GM18505 (cell line): ENCODE measurements around the gene MFSD12.

Experiments used
- ATAC-seq: cut with Tn5 transposase; IDR thresholded peaks from one replicate; pipeline ENCODE4 v1.9.1; 2021; ENCODE audit not compliant: unreplicated experiment
- POLR2A ChIP-seq: IDR thresholded peaks from 4 replicates; pipeline ENCODE4 v1.6.1; 2011; ENCODE audit warnings: borderline replicate concordance; ENCODE audit not compliant: insufficient read depth, insufficient read length; ENCODE audit errors: extremely low read depth

The MFSD12 gene

GRCh38 chr19:3503036-3503572, 54.3 kb downstream of the MFSD12 start:
- TF ChIP-seq POLR2A = no peak
- ATAC-seq = no peak

GRCh38 chr19:3501780-3502179, 55.6 kb downstream of the MFSD12 start:
- no peak for TF ChIP-seq POLR2A
- ATAC-seq = no peak

GRCh38 chr19:3500429-3501101, 56.8 kb downstream of the MFSD12 start, which contains the start of gene DOHH:
Gene DOHH (minus strand): TSS chr19:3500674. CDS start chr19:3496814, 3,860 bp downstream.
- peak; percentile 85 for ATAC-seq
- peak; percentile 93 for TF ChIP-seq POLR2A

GRCh38 chr19:3499738-3500428, 57.5 kb downstream of the MFSD12 start:
- no peak for TF ChIP-seq POLR2A
- no peak for ATAC-seq

- TF ChIP-seq POLR2A = no peak
- no peak for ATAC-seq
Observed at GRCh38 chr19:3497757-3498520, 59.4 kb downstream of the MFSD12 start.

GRCh38 chr19:3496392-3497273, 60.8 kb downstream of the MFSD12 start:
- no peak for ATAC-seq
- no peak for TF ChIP-seq POLR2A

- no peak for ATAC-seq
- TF ChIP-seq POLR2A = no peak
Observed at GRCh38 chr19:3494559-3494958, 62.8 kb downstream of the MFSD12 start.
